SU-DHL-6 (cell line): ENCODE results near the gene PITPNB.

Experiments used
- H2AFZ ChIP-seq: fragments of 200-600 bp; sonication (generic); 2 replicates; pipeline ENCODE4 v1.6.1; 2014; ENCODE audit warnings: low read depth, mild to moderate bottlenecking, moderate library complexity, mixed read lengths, antibody characterized with exemption, low read length; ENCODE audit not compliant: severe bottlenecking
- H3F3A ChIP-seq: fragments of 200-600 bp; shearing (Covaris generic); 2 replicates; pipeline ENCODE4 v1.6.0; 2016; ENCODE audit warnings: antibody characterized with exemption, mild to moderate bottlenecking; ENCODE audit not compliant: insufficient read depth
- H3K27ac ChIP-seq: fragments of 200-600 bp; sonication (generic); 2 replicates; pipeline ENCODE4 v1.5.1; 2016; ENCODE audit warnings: low read depth, mild to moderate bottlenecking, low read length, moderate library complexity, mixed read lengths
- H3K27me3 ChIP-seq: fragments of 200-600 bp; sonication (generic), shearing (Covaris generic); 2 replicates; pipeline ENCODE4 v1.6.0; 2014; ENCODE audit warnings: mild to moderate bottlenecking, low read length
- H3K36me3 ChIP-seq: fragments of 200-600 bp; sonication (generic); 2 replicates; pipeline ENCODE4 v1.6.1; 2014; ENCODE audit warnings: mild to moderate bottlenecking, low read length, mixed read lengths
- H3K4me2 ChIP-seq: fragments of 300-600, 200-600 bp; shearing (Covaris generic), sonication (generic); 2 replicates; pipeline ENCODE4 v1.6.0; 2014; ENCODE audit warnings: low read length, low read depth, mild to moderate bottlenecking; ENCODE audit not compliant: poor library complexity, severe bottlenecking
- H3K4me3 ChIP-seq: fragments of 200-600 bp; sonication (generic); 2 replicates; pipeline ENCODE4 v1.5.1; 2014; ENCODE audit warnings: antibody characterized with exemption, low read length, mild to moderate bottlenecking, mixed read lengths; ENCODE audit not compliant: insufficient read depth, poor library complexity, severe bottlenecking
- H3K79me2 ChIP-seq: fragments of 200-600 bp; sonication (generic); 2 replicates; pipeline ENCODE4 v1.6.1; 2014; ENCODE audit warnings: mild to moderate bottlenecking, low read length, moderate library complexity; ENCODE audit not compliant: insufficient read depth
- H3K9ac ChIP-seq: fragments of 200-600 bp; sonication (generic); 2 replicates; pipeline ENCODE4 v1.7.0; 2014; ENCODE audit warnings: mild to moderate bottlenecking, low read length
- H3K9me2 ChIP-seq: fragments of 200-600 bp; sonication (generic); replicated peaks from 2 replicates; pipeline ENCODE4 v1.6.1; 2014; ENCODE audit warnings: low read length; ENCODE audit not compliant: insufficient read depth
- H3K9me3 ChIP-seq: fragments of 200-600 bp; sonication (generic); 2 replicates; pipeline ENCODE4 v1.6.1; 2014; ENCODE audit warnings: low read length, mixed read lengths; ENCODE audit not compliant: insufficient read depth
- H4K20me1 ChIP-seq: fragments of 200-600 bp; sonication (generic); 2 replicates; pipeline ENCODE4 v1.6.1; 2014; ENCODE audit warnings: low read depth, mild to moderate bottlenecking, antibody characterized with exemption, low read length, moderate library complexity, mixed read lengths
- EZH2phosphoT487 ChIP-seq: fragments of 200-600 bp; sonication (generic), shearing (Covaris generic); conservative IDR thresholded peaks from 2 replicates; pipeline ENCODE4 v1.6.1; 2018; ENCODE audit warnings: mild to moderate bottlenecking, antibody characterized with exemption, low read length, moderate library complexity, mixed read lengths
- TF ChIP-seq, protein P1 (sequence below): fragments of 200-600 bp; sonication (generic); IDR thresholded peaks from one replicate; pipeline ENCODE4 v1.5.1; 2017; ENCODE audit warnings: antibody characterized with exemption, mild to moderate bottlenecking, low read length, moderate library complexity; ENCODE audit not compliant: insufficient read depth, poor library complexity, severe bottlenecking

PITPNB gene

DNA sequence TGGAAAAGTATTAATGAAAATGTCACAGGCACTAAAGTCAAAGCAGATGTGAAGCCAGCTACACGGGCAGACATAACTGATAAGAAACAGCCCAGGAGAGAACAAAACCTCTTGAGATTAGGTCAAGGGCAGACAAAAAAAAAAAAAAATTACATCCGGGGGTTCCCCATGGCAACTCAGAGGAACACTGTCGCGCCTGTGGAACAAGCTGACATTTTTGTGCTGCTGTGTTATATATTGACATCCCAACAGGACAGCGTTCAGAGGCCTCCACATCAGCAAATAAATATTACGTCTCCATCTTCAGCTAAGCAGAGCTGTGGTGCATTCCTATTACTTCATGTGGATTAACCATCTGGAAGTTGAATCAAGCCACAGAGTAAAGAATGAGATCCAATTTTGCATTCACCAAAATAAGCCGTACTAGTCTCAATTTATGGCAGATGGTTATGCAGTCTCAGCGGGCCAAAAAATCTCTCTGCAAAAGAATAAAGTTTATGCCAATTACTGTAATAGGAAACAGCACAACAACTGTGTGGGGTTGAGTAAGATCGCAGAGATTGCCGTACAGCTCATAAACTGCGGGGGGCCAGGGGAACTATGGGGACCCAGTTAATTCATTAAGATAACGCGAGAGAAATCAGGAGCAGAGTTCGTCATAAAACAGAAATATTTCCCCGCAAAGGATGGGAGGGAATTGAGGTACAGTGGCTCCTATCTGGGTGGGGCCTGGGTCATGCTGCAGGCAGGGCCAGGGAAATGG, 76.2 kb downstream of the PITPNB start:
- H3K9me2 ChIP-seq = no peaks in the 10 kb centered on the region
- no peaks in the 10 kb centered on the region for H3K36me3 ChIP-seq
- no peak overlapping the region for H3K27ac ChIP-seq
- no peaks in the 10 kb centered on the region for H4K20me1 ChIP-seq
- no peak overlapping the region for H3K4me2 ChIP-seq
- H3K27me3 ChIP-seq = no peaks in the 10 kb centered on the region
- H3F3A ChIP-seq = no peaks in the 10 kb centered on the region
- H3K4me3 ChIP-seq = no peak overlapping the region
- no peak for TF ChIP-seq EZH2phosphoT487
- TF ChIP-seq, protein P1, sequence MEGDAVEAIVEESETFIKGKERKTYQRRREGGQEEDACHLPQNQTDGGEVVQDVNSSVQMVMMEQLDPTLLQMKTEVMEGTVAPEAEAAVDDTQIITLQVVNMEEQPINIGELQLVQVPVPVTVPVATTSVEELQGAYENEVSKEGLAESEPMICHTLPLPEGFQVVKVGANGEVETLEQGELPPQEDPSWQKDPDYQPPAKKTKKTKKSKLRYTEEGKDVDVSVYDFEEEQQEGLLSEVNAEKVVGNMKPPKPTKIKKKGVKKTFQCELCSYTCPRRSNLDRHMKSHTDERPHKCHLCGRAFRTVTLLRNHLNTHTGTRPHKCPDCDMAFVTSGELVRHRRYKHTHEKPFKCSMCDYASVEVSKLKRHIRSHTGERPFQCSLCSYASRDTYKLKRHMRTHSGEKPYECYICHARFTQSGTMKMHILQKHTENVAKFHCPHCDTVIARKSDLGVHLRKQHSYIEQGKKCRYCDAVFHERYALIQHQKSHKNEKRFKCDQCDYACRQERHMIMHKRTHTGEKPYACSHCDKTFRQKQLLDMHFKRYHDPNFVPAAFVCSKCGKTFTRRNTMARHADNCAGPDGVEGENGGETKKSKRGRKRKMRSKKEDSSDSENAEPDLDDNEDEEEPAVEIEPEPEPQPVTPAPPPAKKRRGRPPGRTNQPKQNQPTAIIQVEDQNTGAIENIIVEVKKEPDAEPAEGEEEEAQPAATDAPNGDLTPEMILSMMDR = no peak
- no peak overlapping the region for H3K9ac ChIP-seq
- no peaks in the 10 kb centered on the region for H3K79me2 ChIP-seq
- no peaks in the 10 kb centered on the region for H3K9me3 ChIP-seq
- H2AFZ ChIP-seq = no peak overlapping the region

DNA sequence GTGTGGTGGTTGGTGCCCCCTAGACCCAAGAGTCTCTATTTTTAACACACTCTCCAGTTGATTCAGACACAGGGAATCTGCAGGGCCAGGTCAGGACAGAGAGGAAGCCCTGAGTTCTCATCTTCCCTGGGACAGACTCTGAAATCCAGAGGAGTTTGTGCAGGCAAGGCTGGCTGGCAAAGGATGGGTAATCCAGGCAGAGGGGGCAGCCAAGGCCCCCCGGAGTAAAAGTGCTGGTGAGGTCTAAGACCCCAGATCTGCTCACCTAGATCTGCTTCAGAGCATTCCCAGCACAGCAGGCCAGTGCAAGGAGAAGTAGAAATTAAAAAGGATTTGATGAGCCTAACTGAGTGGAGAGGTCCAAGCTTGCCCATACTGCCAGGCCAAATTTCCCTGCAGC, 76.9 kb downstream of the PITPNB start:
- no peaks in the 10 kb centered on the region for H3K36me3 ChIP-seq
- no peak overlapping the region for H3K27ac ChIP-seq
- no peaks in the 10 kb centered on the region for H3F3A ChIP-seq
- no peaks in the 10 kb centered on the region for H3K9me2 ChIP-seq
- H3K9me3 ChIP-seq = no peaks in the 10 kb centered on the region
- no peak overlapping the region for H2AFZ ChIP-seq
- no peak overlapping the region for H3K4me2 ChIP-seq
- no peak overlapping the region for H3K9ac ChIP-seq
- no peaks in the 10 kb centered on the region for H3K27me3 ChIP-seq
- no peak overlapping the region for H3K4me3 ChIP-seq
- no peak for TF ChIP-seq EZH2phosphoT487
- TF ChIP-seq, protein P1 = no peak
- H3K79me2 ChIP-seq = no peaks in the 10 kb centered on the region
- no peaks in the 10 kb centered on the region for H4K20me1 ChIP-seq

DNA sequence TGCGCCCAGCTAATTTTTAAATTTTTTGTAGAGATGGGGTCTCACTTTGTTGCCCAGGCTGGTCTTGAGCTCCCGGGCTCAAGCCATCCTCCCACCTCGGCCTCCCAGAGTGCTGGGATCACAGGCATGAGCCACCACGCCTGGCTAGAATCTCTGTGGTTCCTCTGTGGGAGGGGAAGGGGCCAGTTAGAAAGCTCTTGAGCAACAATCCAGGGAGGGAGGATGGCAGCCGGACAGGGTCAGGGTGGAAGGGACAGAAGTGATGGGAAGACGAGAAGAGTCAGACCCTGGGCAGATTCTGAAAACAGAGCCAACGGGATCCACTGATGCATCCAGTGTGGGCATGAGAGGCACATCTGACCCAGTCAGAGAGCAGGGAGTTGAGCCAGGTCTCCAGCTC, 78.6 kb downstream of the PITPNB start:
- H4K20me1 ChIP-seq = no peaks in the 10 kb centered on the region
- H3K4me2 ChIP-seq = no peak overlapping the region
- no peaks in the 10 kb centered on the region for H3K9me2 ChIP-seq
- H3K27ac ChIP-seq = no peak overlapping the region
- no peaks in the 10 kb centered on the region for H3K27me3 ChIP-seq
- no peaks in the 10 kb centered on the region for H3K9me3 ChIP-seq
- no peak overlapping the region for H3K9ac ChIP-seq
- H3K36me3 ChIP-seq = no peaks in the 10 kb centered on the region
- TF ChIP-seq, protein P1 = no peak
- no peak for TF ChIP-seq EZH2phosphoT487
- H3K4me3 ChIP-seq = no peak overlapping the region
- no peak overlapping the region for H2AFZ ChIP-seq
- H3K79me2 ChIP-seq = no peaks in the 10 kb centered on the region
- H3F3A ChIP-seq = no peaks in the 10 kb centered on the region
